Measurements from ENCODE around the gene TAS2R31.

Gene TAS2R31

GRCh38 chr12:10994307-10994706 lies 36.9 kb downstream of the TAS2R31 start:
- DNase-seq: no peak

GRCh38 chr12:10989107-10989506 lies 42.1 kb downstream of the TAS2R31 start:
- DNase-seq: no peak

GRCh38 chr12:10986812-10987211 lies 44.4 kb downstream of the TAS2R31 start, which contains the start of gene TAS2R50:
TAS2R50 (minus strand) TSS chr12:10986912; CDS start chr12:10986860, 52 bp downstream.
- no peak for DNase-seq

- DNase-seq: no peak
Observed at GRCh38 chr12:10982244-10982643, 49.0 kb downstream of the TAS2R31 start.
